GM12878 (cell line): ENCODE measurements around the gene SOBP. TPM values are rescaled to one million over a fixed set of nuclear protein-coding genes. Genes with fewer than 3 reads are reported as not detected.

Experiments
- ATAC-seq: fragments of 200-7000 bp; cut with Tn5 transposase; 3 replicates; pipeline ENCODE4 v1.9.1; 2020; ENCODE audit warnings: mild to moderate bottlenecking, moderate library complexity
- BruUV-seq: library from RNA; stranded (reverse); fragments of 400-500 nt; replicated peaks from 2 replicates; lab custom pipeline; 2021; lab: Mats Ljungman, UMichigan
- CTCF ChIA-PET: fragments of 300-600 bp; sonication (Branson Sonifier 250); formaldehyde crosslinking; extraction: SDS; loops from one replicate; lab custom pipeline; 2021; ENCODE audit warnings: inconsistent platforms; lab: Yijun Ruan, JAX
- POLR2A ChIA-PET: fragments of 350-600 bp; formaldehyde crosslinking; extraction: SDS; loops from one replicate; lab custom pipeline; 2021; ENCODE audit warnings: inconsistent platforms; lab: Charles Lee
- RAD21 ChIA-PET: fragments of 300-600 bp; sonication (Branson Sonifier 250); formaldehyde crosslinking; loops from one replicate; lab custom pipeline; 2023; ENCODE audit warnings: antibody characterized with exemption; ENCODE audit not compliant: unreplicated experiment; lab: Charles Lee
- SMC1A ChIA-PET: fragments of 300-600 bp; sonication (Branson Sonifier 250); formaldehyde crosslinking; loops from one replicate; lab custom pipeline; 2023; ENCODE audit not compliant: unreplicated experiment, uncharacterized antibody; lab: Charles Lee
- DNase-seq: peaks from one replicate; pipeline ENCODE4 v3.0.0-alpha.2; 2011; ENCODE audit warnings: low read depth, low spot score
- FAIRE-seq: peaks from 3 replicates; lab custom pipeline; 2011; peaks lifted over from hg19 to GRCh38; lab: Jason Lieb, UNC
- H2AFZ ChIP-seq: 2 replicates; pipeline ENCODE4 v1.6.0; 2011; ENCODE audit warnings: low read depth, low read length, control low read depth; ENCODE audit not compliant: control insufficient read depth
- H3K27ac ChIP-seq: 2 replicates; pipeline ENCODE4 v1.5.1; 2011; ENCODE audit warnings: control low read depth; ENCODE audit not compliant: control insufficient read depth, insufficient read depth
- H3K27me3 ChIP-seq, 2 experiments: replicated peaks in 1 of 2; 2 replicates each; pipeline versions ENCODE4 v1.6.0 to v1.6.1; 2011; ENCODE audit warnings: low read length in 1 of 2; ENCODE audit not compliant: control insufficient read depth in 2 of 2, insufficient read depth in 2 of 2
- H3K36me3 ChIP-seq, 2 experiments: 2 replicates each; pipeline ENCODE4 v1.5.1; 2011; ENCODE audit warnings: low read length in 1 of 2; ENCODE audit not compliant: control insufficient read depth in 2 of 2, insufficient read depth in 2 of 2
- H3K4me1 ChIP-seq: 2 replicates; pipeline ENCODE4 v1.6.1; 2011; ENCODE audit warnings: mild to moderate bottlenecking, low read length, moderate library complexity, mixed read lengths; ENCODE audit not compliant: control insufficient read depth, insufficient read depth
- H3K4me2 ChIP-seq: 2 replicates; pipeline ENCODE4 v1.6.0; 2011; ENCODE audit warnings: control low read depth; ENCODE audit not compliant: control insufficient read depth, insufficient read depth
- H3K4me3 ChIP-seq: fragments of 200-600 bp; sonication (generic); 2 replicates; pipeline ENCODE4 v1.5.1; 2016
- H3K79me2 ChIP-seq: 2 replicates; pipeline ENCODE4 v1.6.0; 2011; ENCODE audit warnings: low read length; ENCODE audit not compliant: control insufficient read depth, insufficient read depth
- H3K9ac ChIP-seq: 2 replicates; pipeline ENCODE4 v1.8.0; 2011; ENCODE audit warnings: low read length, control low read depth, mixed read lengths; ENCODE audit not compliant: control insufficient read depth, insufficient read depth
- H3K9me3 ChIP-seq: replicated peaks from 3 replicates; pipeline ENCODE4 v1.5.1; 2011; ENCODE audit warnings: mild to moderate bottlenecking, low read length; ENCODE audit not compliant: control insufficient read depth, insufficient read depth
- H4K20me1 ChIP-seq: 2 replicates; pipeline ENCODE4 v1.6.0; 2011; ENCODE audit not compliant: control insufficient read depth, insufficient read depth
- BHLHE40 ChIP-seq, 2 experiments: fragments of 450-650 bp in 1 of 2; IDR thresholded peaks; 2 replicates each; pipeline ENCODE4 v1.6.1; 2011 to 2017; ENCODE audit warnings: low read depth in 2 of 2, borderline replicate concordance in 1 of 2, improper control_type of control experiment in 1 of 2, low read length in 1 of 2, mild to moderate bottlenecking in 1 of 2
- CREB1 ChIP-seq: IDR thresholded peaks from 2 replicates; pipeline ENCODE4 v1.6.1; 2012; ENCODE audit warnings: low read depth, mild to moderate bottlenecking, inconsistent platforms
- CREM ChIP-seq: IDR thresholded peaks from 2 replicates; pipeline ENCODE4 v1.6.1; 2014; ENCODE audit warnings: antibody characterized with exemption, low read depth
- DPF2 ChIP-seq: fragments of 450-650 bp; IDR thresholded peaks from 2 replicates; pipeline ENCODE4 v1.6.1; 2017; ENCODE audit warnings: mild to moderate bottlenecking
- EED ChIP-seq: sonication (generic); IDR thresholded peaks from 2 replicates; pipeline ENCODE4 v1.6.1; 2016; ENCODE audit warnings: antibody characterized with exemption, low read depth
- IKZF1 ChIP-seq: fragments of 450-650 bp; conservative IDR thresholded peaks from 2 replicates; pipeline ENCODE4 v1.6.1; 2017; ENCODE audit warnings: antibody characterized with exemption, mild to moderate bottlenecking
- JUND ChIP-seq: IDR thresholded peaks from 2 replicates; pipeline ENCODE4 v1.6.1; 2012; ENCODE audit warnings: low read depth, mild to moderate bottlenecking, low read length, improper control_type of control experiment, moderate library complexity
- MTA2 ChIP-seq: fragments of 450-650 bp; IDR thresholded peaks from 2 replicates; pipeline ENCODE4 v1.6.1; 2016; ENCODE audit warnings: low read depth, mild to moderate bottlenecking, moderate library complexity
- NFIC ChIP-seq: IDR thresholded peaks from 2 replicates; pipeline ENCODE4 v1.6.1; 2012; ENCODE audit warnings: low read depth, mild to moderate bottlenecking, inconsistent platforms, low read length, moderate library complexity
- NR2F1 ChIP-seq: fragments of 450-650 bp; conservative IDR thresholded peaks from 2 replicates; pipeline ENCODE4 v1.6.1; 2017; ENCODE audit warnings: mild to moderate bottlenecking
- POLR2AphosphoS5 ChIP-seq: IDR thresholded peaks from 2 replicates; pipeline ENCODE4 v1.6.1; 2011; ENCODE audit warnings: mild to moderate bottlenecking, low read length, inconsistent platforms
- POU2F2 ChIP-seq: IDR thresholded peaks from 3 replicates; pipeline ENCODE4 v1.6.1; 2011; ENCODE audit warnings: low read depth, mild to moderate bottlenecking, low read length, borderline replicate concordance
- RUNX3 ChIP-seq: IDR thresholded peaks from 2 replicates; pipeline ENCODE4 v1.6.1; 2012; ENCODE audit warnings: low read length, inconsistent platforms
- TCF3 ChIP-seq: IDR thresholded peaks from 2 replicates; pipeline ENCODE4 v1.6.1; 2012; ENCODE audit warnings: low read depth, mild to moderate bottlenecking, low read length, borderline replicate concordance; ENCODE audit not compliant: insufficient read depth
- WGBS: methylation state at CpG from one replicate; pipeline ENCODE4 v1.1.6; 2016; ENCODE audit warnings: low lambda C conversion rate; ENCODE audit not compliant: insufficient replicate concordance, insufficient coverage; ENCODE audit errors: missing lambda C conversion rate; 5-methylcytosine and 5-hydroxymethylcytosine counted together
- in situ Hi-C: fragments of 300-500 bp; cut with MboI; formaldehyde crosslinking; loops from 9 replicates; pipeline ENCODE4 v1.14.3; 2018; ENCODE audit warnings: mixed read lengths
- intact Hi-C: fragments of 100-400 bp; cut with micrococcal nuclease; formaldehyde crosslinking; loops from one replicate; pipeline ENCODE4 v1.14.2; 2022; ENCODE audit not compliant: unreplicated experiment
- polyA plus RNA-seq, 11 experiments: library from polyadenylated mRNA; depleted of rRNA in 4 of 11; unstranded in 6 of 11; stranded (reverse) in 5 of 11; fragments of >200 nt; fragmentation: Nextera tagmentation in 4 of 11; fragmentation: Illumina TruSeq in 1 of 11; extraction: Ambion mirVana in 4 of 11; extraction: Trizol in 1 of 11; gene quantifications; 1 replicate in 1 of 11; 2 replicates in 10 of 11; pipeline versions ENCODE4 v1.2.1 to v1.2.3, GENCODE V29; 2011 to 2016; ENCODE audit warnings: inconsistent platforms in 2 of 11, missing spikeins in 2 of 11, low read depth in 1 of 11
- total RNA-seq, 4 experiments: library from RNA; depleted of rRNA in 3 of 4; stranded (reverse); fragments of >200 nt in 3 of 4; fragmentation: Illumina TruSeq in 1 of 4; extraction: Trizol in 1 of 4; gene quantifications; 2 replicates each; pipeline versions ENCODE4 v1.2.1 to v1.2.3, GENCODE V29; 2013 to 2021
- TF ChIP-seq, protein P1 (sequence below): IDR thresholded peaks from 2 replicates; pipeline ENCODE4 v1.6.1; 2012; ENCODE audit warnings: low read depth, low read length, improper control_type of control experiment
- TF ChIP-seq, protein P2 (sequence below): IDR thresholded peaks from 2 replicates; pipeline ENCODE4 v1.6.1; 2012; ENCODE audit warnings: improper control_type of control experiment, low read depth, low read length; ENCODE audit not compliant: insufficient replicate concordance
- TF ChIP-seq, protein P3 (sequence below): IDR thresholded peaks from 2 replicates; pipeline ENCODE4 v1.6.1; 2012; ENCODE audit warnings: low read length, inconsistent platforms

SOBP gene
- total and polyA plus RNA-seq, 10 of the 15 experiments (the other 5 are each of a cell fraction or from before 2014, with no cell fraction given) = 0.49 to 1.9 (median 0.78) TPM

- Histone ChIP-seq H2AFZ (peak overlapping the region; percentile 28; the same call in 1 of the 2 replicates), H4K20me1 (no peaks in the 10 kb centered on the region), H3K9ac (no peak overlapping the region), H3K27me3 (peaks cover 0 to 2% of the 10 kb centered on the region in 2 experiments; a peak in 1 of 4 replicates), H3K4me2 (peak overlapping the region; percentile 60; the same call in 1 of the 2 replicates), H3K4me1 (peaks cover 14% of the 10 kb centered on the region), H3K27ac (no peak overlapping the region), H3K79me2 (no peaks in the 10 kb centered on the region), H3K36me3 (no peaks in the 10 kb centered on the region), H3K9me3 (no peaks in the 10 kb centered on the region), H3K4me3 (no peak overlapping the region)
- peak; percentile 97 for ATAC-seq
- ChIA-PET CTCF (interaction anchor here (0.9 kb wide), 1 partner anchor 56 kb away, joined by 5 read pairs; no protein-coding TSS in a partner anchor), RAD21 (interaction anchor here (0.5 to 1.2 kb wide), 5 partner anchors 14 to 1669 kb away, joined by 3 to 4 read pairs (median 3); no protein-coding TSS in a partner anchor), SMC1A (interaction anchor here (0.8 to 1.5 kb wide), 6 partner anchors 24 to 300 kb away, joined by 3 to 6 read pairs (median 4); no protein-coding TSS in a partner anchor), POLR2A (no interaction called here)
- 1% methylated on average over 9 of the region's 9 CpGs for WGBS
- DNase-seq = peak; percentile 86
- no TSS peak for BruUV-seq
- intact Hi-C loops (loop anchor here (2.0 to 5.0 kb wide), 2 partner anchors 39 to 52 kb away; no protein-coding TSS in a partner anchor), in situ Hi-C loops (no loop called here)
- peak; percentile 97 for FAIRE-seq
- TF ChIP-seq EED (peak; percentile 47; the same call in 1 of the 2 replicates), TCF3 (no peak), NR2F1 (peak; percentile 69), CREB1 (peak; percentile 72; the same call in 1 of the 2 replicates), RUNX3 (peak; percentile 91), MTA2 (peak; percentile 64; the same call in 1 of the 2 replicates), POU2F2 (0 out of 3 replicates have a peak, but pooled peaks have one; percentile 36), IKZF1 (peak; percentile 36; the same call in 1 of the 2 replicates), DPF2 (peak; percentile 35; the same call in 1 of the 2 replicates), JUND (no peak), CREM (peak; percentile 75), BHLHE40 (IDR thresholded peaks at IDR 0.05; ENCODE audit: borderline replicate concordance in 1 of 2, low read depth in 2 of 2, low read length in 1 of 2) (peak; percentile 73 to 79), NFIC (peak; percentile 53; the same call in 1 of the 2 replicates), POLR2AphosphoS5 (no peak)
- TF ChIP-seq, protein P1, sequence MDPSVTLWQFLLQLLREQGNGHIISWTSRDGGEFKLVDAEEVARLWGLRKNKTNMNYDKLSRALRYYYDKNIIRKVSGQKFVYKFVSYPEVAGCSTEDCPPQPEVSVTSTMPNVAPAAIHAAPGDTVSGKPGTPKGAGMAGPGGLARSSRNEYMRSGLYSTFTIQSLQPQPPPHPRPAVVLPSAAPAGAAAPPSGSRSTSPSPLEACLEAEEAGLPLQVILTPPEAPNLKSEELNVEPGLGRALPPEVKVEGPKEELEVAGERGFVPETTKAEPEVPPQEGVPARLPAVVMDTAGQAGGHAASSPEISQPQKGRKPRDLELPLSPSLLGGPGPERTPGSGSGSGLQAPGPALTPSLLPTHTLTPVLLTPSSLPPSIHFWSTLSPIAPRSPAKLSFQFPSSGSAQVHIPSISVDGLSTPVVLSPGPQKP = no peak
- TF ChIP-seq, protein P2, sequence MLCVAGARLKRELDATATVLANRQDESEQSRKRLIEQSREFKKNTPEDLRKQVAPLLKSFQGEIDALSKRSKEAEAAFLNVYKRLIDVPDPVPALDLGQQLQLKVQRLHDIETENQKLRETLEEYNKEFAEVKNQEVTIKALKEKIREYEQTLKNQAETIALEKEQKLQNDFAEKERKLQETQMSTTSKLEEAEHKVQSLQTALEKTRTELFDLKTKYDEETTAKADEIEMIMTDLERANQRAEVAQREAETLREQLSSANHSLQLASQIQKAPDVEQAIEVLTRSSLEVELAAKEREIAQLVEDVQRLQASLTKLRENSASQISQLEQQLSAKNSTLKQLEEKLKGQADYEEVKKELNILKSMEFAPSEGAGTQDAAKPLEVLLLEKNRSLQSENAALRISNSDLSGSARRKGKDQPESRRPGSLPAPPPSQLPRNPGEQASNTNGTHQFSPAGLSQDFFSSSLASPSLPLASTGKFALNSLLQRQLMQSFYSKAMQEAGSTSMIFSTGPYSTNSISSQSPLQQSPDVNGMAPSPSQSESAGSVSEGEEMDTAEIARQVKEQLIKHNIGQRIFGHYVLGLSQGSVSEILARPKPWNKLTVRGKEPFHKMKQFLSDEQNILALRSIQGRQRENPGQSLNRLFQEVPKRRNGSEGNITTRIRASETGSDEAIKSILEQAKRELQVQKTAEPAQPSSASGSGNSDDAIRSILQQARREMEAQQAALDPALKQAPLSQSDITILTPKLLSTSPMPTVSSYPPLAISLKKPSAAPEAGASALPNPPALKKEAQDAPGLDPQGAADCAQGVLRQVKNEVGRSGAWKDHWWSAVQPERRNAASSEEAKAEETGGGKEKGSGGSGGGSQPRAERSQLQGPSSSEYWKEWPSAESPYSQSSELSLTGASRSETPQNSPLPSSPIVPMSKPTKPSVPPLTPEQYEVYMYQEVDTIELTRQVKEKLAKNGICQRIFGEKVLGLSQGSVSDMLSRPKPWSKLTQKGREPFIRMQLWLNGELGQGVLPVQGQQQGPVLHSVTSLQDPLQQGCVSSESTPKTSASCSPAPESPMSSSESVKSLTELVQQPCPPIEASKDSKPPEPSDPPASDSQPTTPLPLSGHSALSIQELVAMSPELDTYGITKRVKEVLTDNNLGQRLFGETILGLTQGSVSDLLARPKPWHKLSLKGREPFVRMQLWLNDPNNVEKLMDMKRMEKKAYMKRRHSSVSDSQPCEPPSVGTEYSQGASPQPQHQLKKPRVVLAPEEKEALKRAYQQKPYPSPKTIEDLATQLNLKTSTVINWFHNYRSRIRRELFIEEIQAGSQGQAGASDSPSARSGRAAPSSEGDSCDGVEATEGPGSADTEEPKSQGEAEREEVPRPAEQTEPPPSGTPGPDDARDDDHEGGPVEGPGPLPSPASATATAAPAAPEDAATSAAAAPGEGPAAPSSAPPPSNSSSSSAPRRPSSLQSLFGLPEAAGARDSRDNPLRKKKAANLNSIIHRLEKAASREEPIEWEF = no peak
- TF ChIP-seq, protein P3, sequence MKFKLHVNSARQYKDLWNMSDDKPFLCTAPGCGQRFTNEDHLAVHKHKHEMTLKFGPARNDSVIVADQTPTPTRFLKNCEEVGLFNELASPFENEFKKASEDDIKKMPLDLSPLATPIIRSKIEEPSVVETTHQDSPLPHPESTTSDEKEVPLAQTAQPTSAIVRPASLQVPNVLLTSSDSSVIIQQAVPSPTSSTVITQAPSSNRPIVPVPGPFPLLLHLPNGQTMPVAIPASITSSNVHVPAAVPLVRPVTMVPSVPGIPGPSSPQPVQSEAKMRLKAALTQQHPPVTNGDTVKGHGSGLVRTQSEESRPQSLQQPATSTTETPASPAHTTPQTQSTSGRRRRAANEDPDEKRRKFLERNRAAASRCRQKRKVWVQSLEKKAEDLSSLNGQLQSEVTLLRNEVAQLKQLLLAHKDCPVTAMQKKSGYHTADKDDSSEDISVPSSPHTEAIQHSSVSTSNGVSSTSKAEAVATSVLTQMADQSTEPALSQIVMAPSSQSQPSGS = peak; percentile 40; the same call in 1 of the 2 replicates
Measured at GRCh38 chr6:107618672-107619071, 128.8 kb downstream of the SOBP start.
